ENCODE results near the gene PBX4.

The PBX4 gene

DNA sequence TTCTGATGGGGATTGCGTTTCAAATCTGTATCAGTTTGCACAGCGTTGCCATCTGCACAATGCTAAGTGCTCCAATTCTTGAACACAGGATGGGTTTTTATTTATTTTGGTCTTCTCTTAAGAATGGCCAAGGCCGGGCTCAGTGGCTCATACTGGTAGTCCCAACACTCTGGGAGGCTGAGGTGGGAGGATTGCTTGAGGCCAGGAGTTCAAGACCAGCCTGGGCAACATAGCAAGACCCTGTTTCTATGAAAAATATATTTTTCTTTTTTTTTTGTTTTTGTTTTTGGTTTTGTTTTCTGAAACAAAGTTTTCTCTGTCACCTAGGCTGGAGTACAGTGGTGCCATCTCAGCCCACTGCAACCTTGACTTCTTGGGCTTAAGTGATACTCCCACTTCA is 95.3 kb downstream of the PBX4 start:
- DNase-seq = no peak

DNA sequence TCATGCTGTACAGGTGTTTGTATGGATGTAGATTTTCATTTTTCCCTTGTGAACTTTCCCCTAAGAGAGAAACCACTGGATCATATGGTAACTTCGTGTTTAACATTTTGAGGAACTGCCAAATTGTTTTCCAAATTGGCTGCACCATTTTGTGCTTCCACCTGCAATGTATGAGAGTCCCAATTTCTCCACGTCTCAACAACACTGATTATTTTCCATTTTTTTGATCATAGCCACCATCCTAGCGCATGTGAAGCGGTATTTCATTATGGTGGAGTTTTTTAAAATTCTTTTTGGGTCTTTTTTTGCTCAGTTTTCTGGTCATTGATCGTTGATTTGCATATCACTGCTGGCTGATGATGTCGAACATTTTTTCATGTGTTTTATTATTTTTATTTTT is 97.5 kb downstream of the PBX4 start:
- no peak for DNase-seq

DNA sequence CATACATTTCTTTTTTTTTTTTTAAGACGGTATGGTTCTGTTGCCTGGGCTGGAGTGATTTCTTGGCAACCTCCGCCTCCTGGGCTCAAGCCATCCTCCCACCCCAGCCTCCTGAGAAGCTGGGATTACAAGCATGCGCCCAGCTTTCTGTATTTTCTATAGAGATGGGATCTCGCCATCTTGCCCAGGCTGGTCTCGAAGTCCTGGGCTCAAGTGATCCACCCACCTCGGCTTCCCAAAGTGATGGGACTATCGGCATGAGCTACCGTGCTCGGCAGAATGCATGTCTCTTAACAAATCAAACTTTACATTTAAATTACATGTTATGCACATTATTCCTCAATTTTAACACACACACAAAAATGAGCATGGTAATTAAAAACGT is 101.3 kb downstream of the PBX4 start:
- DNase-seq = no peak

DNA sequence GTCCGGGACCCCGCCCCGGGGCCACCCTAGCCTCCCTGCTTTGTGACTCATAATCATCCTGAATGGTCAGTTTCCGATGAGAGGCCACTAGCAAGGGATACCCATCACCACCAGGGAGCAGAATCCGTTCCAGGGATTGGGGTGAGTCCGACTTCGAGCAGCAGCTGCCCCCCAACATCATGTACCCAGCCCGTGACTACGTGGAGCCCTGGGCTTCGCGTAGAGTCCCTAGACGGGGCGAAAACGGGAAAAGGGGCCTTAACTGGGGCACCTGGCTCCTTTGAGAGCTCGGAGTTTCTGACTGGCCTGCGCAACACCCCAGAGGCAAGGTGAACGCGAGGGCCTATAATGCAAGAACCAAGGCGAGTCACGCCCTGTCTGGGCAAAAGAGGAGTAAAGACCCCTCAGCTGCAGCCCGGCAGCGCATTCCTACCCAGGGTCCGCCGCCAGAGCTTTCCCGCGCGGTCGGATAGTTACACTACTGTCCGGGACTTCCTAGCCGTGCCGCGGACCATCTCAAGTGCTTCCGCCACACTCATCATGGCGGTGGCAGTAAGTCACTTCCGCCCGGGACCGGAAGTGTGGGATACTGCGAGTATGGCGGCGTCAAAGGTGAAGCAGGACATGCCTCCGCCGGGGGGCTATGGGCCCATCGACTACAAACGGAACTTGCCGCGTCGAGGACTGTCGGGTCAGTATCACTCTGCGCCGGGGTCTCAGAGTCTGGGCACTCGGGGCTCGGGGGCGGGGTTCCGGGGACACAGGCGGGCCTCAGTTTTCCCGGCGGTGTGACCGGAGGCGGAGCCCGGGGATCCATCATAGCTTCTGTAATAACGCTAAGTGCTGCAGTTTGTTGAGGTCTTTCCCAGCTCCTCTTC is 102.6 kb downstream of the PBX4 start, which contains the start of gene NDUFA13:
Gene NDUFA13 (plus strand): TSS at position 584 of the 878 bp plus-strand sequence. CDS start 14 bp downstream, at position 598.
- peak; percentile 84 for DNase-seq

DNA sequence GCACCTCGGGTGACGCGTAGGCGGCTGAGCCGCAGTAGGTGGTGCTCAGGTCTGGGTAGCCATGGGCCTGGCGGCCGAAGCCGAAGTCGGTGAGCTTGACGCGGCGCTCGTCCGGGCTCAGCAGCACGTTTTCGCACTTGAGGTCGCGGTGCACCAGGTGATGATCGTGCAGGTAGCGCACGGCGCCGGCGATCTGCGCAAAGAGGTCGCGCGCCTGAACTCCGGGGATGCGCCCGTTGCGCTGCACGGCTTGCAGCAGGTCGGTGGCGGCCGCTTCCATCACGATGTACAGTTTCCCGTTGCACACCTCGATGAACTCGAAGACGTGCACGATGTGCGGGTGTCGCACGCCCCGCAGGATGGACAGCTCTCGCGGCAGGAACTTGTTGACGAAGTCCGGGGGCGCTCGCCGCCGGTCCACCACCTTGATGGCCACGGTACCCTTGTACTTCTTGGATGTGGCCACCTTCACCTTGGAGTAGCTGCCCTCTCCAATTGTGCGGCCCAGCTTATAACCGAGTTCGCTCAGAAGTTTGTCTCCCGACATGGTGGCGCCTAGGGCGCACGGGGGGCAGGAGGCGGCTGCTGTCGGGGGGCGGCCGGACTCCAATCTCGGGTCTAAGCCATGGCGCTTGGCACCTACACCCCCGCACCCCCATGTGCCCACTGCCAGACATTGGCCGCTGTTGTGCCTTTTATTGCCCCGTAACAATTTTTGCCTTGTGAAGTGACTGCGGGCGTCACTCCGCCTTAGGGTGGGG is 103.4 kb downstream of the PBX4 start, which contains the start of gene TSSK6:
Gene TSSK6 (minus strand): TSS at position 668 of the 761 bp plus-strand sequence. CDS start 121 bp downstream, at position 547.
- DNase-seq = no peak

DNA sequence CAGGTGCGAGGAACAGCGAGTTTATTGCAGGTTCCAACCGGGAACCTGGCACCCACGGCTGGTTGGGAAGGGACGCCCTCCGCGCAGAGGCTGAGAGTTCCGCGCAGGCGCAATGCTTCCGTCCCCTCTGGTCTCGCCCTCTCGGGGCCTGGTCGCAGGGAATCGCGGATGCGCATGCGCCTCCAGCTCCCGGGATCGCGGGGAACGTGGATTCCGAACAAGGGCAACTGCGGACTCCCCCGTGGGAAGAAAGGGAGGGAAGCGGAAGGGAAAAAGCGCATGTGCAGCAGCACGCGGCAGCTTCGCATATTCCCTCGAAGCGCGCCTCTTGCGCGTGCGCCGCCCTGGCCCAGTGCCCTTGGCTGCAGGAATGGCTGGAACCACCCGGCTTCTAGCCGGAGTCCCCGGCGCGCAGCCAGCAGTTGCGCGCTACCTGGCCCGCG is 104.3 kb downstream of the PBX4 start:
- DNase-seq = no peak

DNA sequence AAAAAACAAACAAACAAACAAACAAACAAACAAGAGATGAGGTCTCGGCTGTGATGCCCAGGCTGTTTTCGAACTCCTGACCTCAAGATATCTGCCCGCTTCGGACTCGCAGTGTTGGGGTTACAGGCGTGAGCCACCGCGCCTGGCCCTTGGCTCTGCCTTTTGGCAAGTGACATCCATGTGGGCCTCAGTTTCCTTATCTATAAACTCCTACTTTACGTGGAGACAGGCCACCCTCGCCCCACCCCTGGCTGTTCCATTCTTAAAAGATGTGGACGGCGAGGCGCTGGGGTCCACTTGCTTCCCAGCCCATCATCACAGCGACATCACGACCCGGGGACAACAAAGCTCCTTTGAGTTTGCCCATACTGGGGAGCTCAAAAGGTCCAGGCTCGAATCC is 104.8 kb downstream of the PBX4 start:
- DNase-seq = no peak
